GM21737 (cell line): ENCODE data around the gene NLRC5.
"Not testable (repeated sequence)": the region's sequence is repeated elsewhere in the genome, so short reads cannot be mapped to it uniquely, and the experiment has no call there.

Experiments
- ATAC-seq: cut with Tn5 transposase; IDR thresholded peaks from one replicate; pipeline ENCODE4 v1.9.1; 2021; ENCODE audit warnings: mild to moderate bottlenecking, moderate library complexity; ENCODE audit not compliant: unreplicated experiment

Gene NLRC5

DNA sequence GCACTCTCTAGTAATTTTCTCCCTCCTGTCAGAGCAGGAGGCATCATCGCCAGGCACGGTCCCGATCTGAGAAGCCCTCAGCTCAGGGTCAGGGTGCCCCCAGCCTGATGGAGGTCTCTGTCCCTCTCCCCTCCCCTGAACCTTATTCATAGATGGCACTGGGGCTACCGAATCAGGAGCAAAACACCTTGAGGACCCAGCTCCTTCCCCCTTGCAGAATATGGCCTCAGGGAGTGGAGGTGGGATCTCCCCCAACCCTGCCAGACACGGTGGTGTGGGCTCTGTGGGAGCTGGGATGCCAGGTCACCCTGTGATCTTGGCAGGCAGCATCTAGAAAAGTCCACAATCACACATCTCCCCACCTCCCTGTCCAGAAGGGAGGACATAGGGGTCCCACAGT lies 105.6 kb downstream of the NLRC5 start:
- no peak for ATAC-seq

DNA sequence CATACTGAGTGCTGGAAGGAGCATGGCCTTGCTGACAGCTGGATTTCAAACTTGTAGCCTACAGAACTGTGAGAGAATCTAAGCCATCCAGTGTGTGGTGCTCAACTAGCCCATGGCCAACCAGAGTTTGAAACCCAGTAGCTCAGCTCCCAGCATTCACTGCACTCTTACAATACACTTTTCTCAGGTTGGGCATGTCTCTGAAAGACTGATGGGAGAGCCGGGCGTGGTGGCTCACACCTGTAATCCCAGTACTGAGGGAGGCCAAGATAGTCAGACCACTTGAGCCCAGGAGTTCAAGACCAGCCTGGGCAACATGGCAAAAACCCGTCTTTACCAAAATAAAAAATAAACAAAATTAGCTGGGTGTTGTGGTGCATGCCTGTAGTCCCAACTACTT lies 106.8 kb downstream of the NLRC5 start:
- ATAC-seq, result no peak

DNA sequence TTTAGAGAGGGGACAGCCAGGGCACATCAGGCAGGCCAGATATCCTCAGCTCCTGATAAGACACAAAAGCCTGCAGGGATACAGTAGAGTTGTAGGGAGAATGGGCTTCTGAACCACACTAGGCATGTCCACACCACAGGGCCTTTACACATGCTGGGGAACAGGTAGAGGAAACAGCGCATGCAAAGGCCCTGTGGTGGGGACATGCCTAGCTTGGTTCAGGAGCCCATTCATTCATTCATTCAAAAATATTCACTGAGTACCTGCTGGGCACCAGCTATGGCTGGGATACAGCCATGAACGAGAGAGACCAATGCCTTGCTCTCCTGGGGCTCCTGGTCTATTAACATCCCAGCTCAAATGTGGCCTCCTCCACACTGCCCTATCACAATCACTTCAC lies 107.4 kb downstream of the NLRC5 start:
- ATAC-seq, result no peak

DNA sequence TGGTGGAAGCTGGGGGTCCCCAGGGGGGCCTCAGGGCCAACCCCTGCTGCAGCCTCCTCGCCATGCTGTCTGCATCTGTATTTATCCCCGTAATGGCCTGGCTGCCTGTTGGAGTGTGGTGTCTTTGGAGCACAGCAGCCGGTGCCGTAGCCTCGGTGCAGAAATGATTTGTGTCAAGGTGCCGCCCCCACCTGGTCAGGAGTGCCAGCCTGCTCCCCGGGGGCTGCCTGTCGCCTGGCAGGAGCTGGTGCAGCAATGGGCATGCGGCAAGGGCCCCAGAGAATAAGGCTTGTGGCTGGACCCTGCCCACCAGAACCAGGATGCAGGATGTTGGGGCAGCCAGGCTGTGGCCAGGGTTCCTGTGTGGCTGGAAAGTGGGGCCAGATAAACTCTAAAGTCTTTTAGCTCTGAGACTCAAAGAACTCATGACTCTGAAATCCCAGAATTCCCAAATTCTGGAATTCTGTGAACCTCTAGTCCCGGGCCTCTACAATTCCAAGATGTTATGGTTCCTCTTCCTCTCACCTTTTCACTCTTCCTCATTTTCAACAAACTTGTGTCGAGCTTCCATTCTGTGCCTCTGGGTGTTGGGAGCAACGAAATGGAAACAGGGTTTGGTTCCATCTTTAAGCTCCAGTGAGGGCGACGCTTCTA lies 109.0 kb downstream of the NLRC5 start:
- ATAC-seq, result no peak

DNA sequence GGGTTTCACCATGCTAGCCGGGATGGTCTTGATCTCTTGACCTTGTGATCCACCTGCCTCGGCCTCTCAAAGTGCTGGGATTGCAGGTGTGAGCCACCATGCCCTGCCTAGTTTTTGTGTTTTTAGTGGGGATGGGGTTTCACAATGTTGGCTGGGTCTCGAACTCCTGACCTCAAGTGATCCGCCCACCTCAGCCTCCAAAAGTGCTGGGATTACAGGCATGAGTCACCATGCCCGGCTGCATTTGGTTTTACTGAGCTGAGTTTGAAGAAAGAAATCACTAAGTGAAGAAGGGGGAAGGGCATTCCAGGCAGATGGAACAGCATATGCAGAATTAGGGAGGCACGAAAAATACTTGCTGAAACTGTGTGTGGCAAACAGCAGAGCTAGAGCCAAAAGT lies 110.6 kb downstream of the NLRC5 start:
- not testable (repeated sequence) for ATAC-seq

DNA sequence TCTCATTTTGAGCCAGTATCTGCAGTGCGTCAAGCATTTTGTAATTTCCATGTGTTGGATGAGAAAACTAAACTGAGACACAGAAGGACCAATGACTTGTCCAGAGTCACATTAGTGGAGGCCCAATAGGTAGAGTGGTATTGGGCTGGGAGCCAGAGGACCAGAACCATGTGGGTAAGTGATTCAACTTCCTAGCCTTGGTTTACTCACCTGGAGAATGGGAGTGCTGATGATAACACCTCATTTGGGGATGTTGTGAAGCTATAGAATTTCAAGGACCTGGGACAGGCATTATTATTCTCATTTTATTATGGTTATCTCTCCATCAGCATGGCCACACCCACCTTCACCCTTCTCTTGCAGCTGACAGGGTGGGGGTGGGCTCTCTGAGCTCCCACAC lies 111.1 kb downstream of the NLRC5 start:
- ATAC-seq, result no peak

DNA sequence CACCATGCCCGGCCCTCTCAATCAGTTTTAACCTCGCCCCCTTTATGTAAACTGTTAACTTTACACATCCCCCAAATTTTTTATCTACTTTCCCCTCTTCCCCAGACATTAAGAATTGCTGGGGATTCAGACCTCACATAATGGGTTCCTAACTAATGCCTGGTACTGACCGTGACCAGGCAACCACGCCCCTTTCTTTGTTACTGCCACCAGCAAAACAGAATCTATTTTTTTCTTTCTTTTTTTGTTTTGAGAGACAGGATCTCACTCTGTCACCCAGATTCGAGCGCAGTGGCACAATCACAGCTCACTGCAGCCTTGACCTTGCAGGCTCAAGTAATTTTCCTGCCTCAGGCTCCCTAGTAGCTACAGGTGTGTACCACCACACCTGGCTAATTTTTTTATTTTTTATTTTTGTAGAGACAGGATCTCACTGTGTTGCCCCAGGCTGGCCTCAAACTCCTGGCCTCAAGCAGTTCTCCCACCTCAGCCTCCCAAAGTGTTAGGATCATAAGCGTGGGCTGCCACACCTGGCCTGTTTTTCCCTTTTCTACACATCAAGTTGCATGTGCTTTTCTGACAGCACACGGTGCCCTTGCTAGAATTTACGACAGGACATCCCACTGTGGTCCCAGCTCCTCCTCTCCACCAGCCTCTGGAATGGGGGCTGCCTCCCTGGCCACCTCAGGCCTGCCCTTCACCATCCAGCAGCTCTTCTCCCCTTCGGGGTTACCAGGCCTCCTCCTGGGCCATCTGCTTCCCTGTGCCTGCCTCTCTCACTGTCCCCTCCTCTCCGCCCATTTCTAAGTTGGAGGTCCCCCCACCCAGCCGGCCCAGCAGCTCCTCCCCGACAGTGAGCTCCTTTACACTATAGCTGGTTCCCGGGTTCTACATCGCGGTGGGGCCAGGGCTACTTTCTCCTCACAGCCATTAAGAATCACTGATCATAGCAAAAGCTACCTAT lies 113.8 kb downstream of the NLRC5 start:
- no peak for ATAC-seq

DNA sequence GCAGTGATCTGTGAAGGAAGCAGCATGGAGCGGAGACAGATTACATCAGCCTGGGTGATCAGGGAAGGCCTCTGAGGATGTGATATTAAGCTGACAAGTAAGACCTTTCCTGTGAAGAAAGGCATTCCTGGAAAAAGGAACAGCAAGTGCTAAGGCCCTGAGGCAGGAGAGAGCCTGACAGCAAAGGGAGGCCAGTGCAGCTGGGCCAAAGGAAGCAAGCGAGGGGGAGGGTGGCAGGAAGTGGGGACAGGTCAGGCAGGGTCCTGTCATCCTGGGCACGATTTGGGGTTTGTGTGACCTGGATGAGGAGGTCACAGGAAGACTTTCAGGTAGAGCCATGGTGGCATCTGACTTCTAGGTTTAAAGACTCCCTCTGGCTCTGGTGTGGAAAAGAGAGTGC lies 115.3 kb downstream of the NLRC5 start:
- no peak for ATAC-seq

DNA sequence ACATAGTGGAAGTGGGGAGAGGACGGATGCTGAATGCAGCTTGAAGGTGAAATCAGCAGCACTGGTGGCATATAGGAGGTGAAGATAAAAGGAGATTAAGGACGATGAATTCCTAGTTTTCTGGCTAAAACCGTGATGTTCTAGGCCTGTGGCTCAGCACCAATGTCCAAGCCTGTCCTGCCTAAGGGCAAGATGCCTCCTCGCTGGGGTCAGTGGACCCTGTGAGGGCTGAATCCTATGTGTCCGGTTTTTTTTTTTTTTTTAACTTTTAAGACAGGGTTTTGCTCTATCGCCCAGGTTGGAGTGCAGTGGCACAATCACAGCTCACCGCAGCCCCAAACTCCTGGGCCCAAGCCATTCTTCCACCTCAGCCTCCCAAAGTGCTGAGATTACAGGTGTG lies 115.8 kb downstream of the NLRC5 start:
- ATAC-seq, result no peak

DNA sequence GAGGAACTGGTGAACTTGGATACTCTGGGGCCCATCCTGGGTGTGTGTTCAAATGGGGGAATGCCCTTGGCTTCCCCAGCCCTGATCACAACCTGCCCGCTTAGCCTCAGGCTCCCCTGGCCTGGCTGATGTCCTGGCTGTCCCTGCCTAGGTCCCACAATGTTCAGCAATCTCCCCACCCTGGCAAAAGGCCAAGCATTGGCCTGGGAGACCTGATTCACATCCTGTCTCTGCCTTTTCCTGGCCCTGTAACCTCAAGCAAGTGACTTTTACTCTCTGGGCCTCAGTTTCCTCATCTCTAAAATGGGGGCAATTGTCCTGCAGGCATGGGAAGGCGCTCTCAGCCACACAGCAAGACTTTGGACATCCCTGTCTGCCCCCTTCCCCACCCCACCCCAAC lies 117.4 kb downstream of the NLRC5 start:
- no peak for ATAC-seq

DNA sequence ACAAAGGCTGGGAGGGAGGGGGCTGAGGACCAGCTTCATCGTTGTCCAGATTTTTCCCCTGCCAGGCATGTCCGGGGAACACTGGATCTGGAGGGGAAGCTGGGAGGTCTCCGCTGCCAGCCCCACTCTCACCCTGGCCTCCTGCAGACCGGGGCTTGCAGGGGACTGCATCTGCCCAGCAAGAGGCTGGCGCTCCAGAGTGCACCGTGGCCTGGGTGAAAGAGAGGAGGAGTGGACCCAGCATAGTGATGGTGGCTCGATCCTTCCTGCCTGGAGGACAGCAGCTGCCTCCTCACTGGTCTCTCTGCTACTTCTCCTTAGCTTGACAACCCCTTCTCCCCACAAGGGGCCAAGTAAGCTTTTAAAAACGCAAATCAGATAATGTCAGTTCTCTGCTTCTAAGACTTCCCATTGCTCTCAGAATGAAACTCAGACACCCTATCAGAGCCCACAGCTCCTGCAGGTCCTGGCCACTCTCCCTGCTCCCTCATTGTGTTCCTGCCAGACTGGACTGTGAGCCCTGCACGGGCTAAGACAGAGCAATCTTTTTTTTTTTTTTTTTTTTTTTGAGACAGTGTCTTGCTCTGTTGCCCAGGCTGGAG lies 118.1 kb downstream of the NLRC5 start:
- ATAC-seq, result no peak

DNA sequence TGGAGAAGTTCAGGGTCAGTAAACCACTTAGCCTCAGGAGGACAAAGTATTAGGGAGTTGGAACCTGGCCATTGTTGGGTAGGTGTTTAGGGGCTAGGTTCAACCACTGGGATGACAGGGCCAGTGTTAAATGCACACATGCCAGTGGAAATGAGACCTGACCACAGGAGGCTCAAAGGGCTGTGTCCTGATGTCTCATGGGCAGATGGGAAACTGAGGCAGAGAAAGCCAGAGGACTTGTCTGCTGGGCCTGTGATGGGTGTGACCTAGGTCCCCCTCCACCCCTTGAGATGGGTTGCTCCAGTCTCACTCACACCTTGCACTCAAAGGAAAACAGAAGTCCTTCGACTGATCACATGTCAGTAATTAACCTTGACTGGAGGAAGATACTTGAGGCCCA lies 119.1 kb downstream of the NLRC5 start:
- ATAC-seq, result no peak

DNA sequence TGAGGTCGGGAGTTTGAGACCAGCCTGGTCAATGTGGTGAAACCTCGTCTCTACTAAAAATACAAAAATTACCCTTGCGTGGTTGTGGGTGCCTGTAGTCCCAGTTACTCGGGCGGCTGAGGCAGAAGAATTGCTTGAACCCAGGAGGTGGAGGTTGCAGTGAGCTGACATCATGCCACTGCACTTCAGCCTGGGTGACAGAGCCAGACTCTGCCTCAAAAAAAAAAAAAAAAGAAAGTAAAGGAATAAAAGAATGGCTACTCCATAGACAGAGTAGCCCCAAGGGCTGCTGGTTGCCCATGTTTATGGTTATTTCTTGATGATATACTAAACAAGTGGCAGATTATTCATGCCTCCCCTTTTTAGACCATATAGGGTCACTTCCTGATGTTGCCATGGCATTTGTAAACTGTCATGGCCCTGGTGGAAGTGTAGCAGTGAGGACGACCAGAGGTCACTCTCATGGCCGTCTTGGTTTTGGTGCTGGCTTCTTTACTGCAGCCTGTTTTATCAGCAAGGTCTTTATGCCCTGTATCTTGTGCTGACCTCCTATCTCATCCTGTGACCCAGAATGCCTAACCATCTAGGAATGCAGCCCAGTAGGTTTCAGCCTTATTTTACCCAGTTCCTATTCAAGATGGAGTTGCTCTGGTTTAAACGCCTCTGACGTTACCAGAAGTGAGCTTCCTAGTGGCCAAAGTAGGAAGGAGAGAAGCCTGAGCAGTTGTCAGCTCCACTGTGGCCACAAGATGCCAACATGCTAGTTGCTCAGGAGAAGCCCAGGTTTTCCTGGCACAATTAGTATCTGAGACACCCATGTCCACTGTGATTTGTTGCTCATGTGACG lies 120.1 kb downstream of the NLRC5 start:
- ATAC-seq, result not testable (repeated sequence)

DNA sequence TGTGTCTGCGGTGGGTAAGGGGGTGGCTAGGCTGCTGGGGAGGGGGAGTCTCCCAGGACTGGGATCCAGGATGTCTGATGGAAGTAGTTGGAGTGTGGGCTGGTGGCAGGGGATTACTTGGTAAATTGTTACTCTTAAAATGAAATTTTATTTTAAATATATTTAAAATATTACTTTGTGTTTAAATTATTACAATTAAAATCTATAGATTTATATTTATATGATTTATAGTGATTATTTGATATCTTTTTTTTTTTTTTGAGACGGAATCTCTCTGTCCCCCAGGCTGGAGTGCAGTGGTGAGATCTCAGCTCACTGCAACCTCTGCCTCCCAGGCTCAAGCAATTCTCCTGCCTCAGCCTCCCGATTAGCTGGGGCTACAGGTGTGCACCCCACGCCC lies 121.6 kb downstream of the NLRC5 start:
- ATAC-seq, result no peak

DNA sequence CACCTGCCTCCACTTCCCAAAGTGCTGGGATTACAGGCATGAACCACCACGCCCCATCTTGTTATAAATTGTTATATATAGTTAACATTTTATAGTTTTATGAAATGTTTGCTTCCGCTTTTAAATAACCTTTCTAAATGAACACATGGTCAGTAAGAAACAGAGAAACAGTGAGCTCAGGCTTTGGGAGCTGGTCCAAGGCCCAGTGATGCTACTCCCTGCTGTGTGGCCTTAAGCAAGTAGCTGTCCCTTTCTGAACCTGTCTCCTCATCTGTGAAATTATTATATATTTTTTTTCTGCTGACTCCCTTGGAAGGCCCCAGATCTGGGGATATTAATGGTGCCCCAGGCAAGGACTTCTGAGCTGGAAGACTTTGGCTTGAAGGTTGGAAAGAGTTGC lies 122.1 kb downstream of the NLRC5 start:
- ATAC-seq, result no peak

DNA sequence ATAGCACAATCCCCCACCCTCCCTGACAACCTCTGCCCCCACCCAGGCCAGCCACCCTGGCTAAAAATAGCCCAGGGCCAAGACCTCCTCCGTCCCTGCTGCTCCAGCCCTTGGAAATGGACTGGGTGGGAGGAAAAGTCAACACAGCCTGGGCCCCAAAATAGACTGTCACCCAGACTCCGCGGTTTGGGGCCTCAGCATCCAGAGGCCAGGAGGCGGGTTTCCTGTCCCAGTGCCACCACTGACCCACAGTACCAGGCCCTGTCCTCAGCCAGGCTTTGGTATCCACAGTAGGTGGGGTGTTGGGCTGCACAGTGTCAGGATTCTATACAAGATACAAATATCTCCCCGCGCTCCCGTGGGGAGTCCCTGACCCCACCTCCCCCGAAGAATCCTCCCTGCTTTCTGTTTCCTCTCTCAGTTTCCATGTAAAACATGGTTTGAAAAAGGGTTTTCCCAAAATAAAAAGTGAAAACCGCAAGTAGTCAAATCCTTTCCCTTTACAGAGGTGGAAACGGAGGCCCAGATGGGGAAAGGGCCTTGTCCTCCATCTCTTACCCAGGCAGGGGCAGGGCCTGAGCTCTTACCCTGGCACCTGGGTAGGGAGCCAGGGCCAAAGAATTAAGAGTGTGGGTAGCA lies 123.2 kb downstream of the NLRC5 start:
- no peak for ATAC-seq

DNA sequence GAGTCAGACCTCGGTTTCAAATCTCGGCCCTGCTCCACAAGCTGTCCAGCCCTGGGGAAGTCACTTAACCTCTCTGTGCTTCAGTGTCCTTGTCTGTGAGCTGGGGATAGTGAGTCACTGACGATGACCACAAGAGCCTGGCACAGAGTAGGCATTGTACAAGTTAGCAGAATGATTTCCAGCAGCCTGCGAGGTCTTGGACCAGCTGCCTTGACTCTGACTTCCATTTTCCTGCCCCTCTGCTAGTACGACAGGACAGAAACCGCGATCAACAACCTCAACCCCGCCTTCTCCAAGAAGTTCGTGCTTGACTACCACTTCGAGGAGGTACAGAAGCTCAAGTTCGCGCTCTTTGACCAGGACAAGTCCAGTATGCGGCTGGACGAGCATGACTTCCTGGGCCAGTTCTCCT lies 123.7 kb downstream of the NLRC5 start:
- no peak for ATAC-seq

DNA sequence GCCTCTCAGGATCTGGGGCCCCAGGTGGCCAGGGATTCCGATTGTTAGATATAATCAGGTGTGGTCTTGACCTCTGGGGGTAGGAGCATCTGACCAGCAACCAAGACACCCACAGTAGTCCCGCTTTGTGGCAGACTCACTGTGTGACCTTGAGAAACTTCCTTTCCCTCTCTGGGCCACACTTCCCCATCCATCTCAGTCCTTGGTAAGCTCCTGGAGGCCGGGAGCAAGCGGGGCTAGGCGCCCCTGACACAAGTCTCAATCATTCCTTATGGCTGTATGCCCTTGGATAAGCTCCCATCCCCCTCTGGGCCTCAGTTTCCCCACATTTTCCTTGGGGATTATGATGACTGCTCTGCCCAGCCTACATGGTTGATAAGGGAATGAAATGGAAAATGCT lies 124.3 kb downstream of the NLRC5 start:
- no peak for ATAC-seq

DNA sequence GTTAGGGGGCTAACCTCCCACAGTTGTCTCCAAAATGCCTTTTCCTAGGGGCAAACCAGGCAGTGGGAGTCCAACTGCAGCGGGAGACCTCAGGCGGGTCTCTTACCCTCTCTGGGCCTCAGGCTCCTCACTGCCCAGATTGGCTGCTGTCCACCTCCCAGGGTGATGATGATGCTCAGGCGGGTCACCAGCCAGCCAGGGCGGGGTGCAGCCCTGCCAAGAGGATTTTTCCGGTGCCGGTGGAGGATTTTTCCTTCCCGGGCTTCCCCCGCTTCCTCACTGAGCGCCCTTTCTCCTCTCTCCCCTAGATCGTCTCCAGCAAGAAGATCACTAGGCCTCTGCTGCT lies 125.8 kb downstream of the NLRC5 start:
- no peak for ATAC-seq

DNA sequence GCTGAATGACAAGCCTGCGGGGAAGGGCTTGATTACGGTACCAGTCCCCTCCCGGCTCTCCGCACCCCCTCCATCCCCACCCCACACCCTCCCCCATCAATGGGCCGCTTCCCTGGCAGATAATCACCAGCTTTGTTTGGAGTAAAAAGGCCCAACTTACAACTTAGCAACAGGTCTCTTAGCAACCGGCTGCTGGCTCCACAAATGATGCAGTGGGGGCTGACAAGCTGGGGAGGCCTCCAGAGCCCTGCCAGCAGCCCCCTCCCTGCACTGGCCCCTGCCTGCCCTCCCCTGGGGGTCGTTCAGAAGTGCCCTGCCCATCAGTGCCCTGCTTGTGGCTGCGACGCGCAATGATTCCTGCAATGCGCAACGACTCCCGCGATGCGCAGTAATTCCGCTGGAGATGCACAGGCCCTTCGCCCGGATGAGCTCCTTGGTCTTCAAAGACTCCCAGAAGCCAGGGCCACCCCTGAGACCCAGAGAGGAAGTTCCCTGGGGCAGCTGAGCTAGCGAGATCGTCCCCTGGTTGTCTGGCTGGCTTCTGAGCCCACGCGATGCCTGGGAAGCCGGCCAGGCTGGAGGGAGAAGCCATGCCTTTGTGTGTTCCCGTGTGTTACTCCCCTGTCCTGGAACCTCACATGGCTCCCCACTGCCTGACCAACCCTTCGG lies 126.3 kb downstream of the NLRC5 start:
- no peak for ATAC-seq
